CD14-positive monocyte (primary cell): ENCODE results near the gene CLOCK. TPM values are rescaled to one million over a fixed set of nuclear protein-coding genes. Genes with fewer than 3 reads are reported as not detected.
A peak's percentile ranks its signal among the peaks of the same experiment; 100 is the strongest.

Experiments used
- DNase-seq, 3 donors: peaks; one replicate each; pipeline ENCODE4 v3.0.0-alpha.2; 2011 to 2022
- H2AFZ ChIP-seq: 2 replicates; pipeline ENCODE4 v1.6.0; 2012; ENCODE audit warnings: mild to moderate bottlenecking, low read depth, low read length, inconsistent platforms; ENCODE audit not compliant: insufficient read depth, poor library complexity, severe bottlenecking
- H3K27ac ChIP-seq, 2 donors: 1 replicate in 1 of 2; 2 replicates in 1 of 2; pipeline ENCODE4 v1.5.1; 2012 to 2013; ENCODE audit warnings: low read length in 2 of 2, control low read depth in 1 of 2, inconsistent platforms in 1 of 2, low read depth in 1 of 2, mild to moderate bottlenecking in 1 of 2
- H3K27me3 ChIP-seq, 2 donors: one replicate each; pipeline versions ENCODE4 v1.6.0 to v1.6.1; 2011 to 2013; ENCODE audit warnings: low read length in 2 of 2; ENCODE audit not compliant: control insufficient read depth in 2 of 2, insufficient read depth in 2 of 2
- H3K36me3 ChIP-seq, 2 donors: replicated peaks in 1 of 2; 1 replicate in 1 of 2; 2 replicates in 1 of 2; pipeline versions ENCODE4 v1.5.1 to v1.6.1; 2012 to 2013; ENCODE audit warnings: low read length in 2 of 2, control low read depth in 1 of 2, inconsistent platforms in 1 of 2, mild to moderate bottlenecking in 1 of 2; ENCODE audit not compliant: insufficient read depth in 2 of 2, control insufficient read depth in 1 of 2
- H3K4me1 ChIP-seq, 2 donors: 1 replicate in 1 of 2; 2 replicates in 1 of 2; pipeline versions ENCODE4 v1.5.1 to v1.6.1; 2012 to 2013; ENCODE audit warnings: low read length in 2 of 2, control low read depth in 1 of 2, inconsistent platforms in 1 of 2, mild to moderate bottlenecking in 1 of 2, moderate library complexity in 1 of 2; ENCODE audit not compliant: insufficient read depth in 2 of 2, control insufficient read depth in 1 of 2
- H3K4me2 ChIP-seq: replicated peaks from 2 replicates; pipeline ENCODE3; 2012; ENCODE audit warnings: low read length, moderate library complexity, mild to moderate bottlenecking; ENCODE audit not compliant: poor library complexity, severe bottlenecking; ENCODE audit errors: extremely low read depth
- H3K4me3 ChIP-seq, 3 experiments: fragments of 200-600 bp in 1 of 3; sonication (generic) in 1 of 3; replicated peaks in 1 of 3; 1 replicate in 2 of 3; 2 replicates in 1 of 3; pipeline ENCODE4 v1.5.1; 2011 to 2013; ENCODE audit warnings: low read length in 3 of 3, mild to moderate bottlenecking in 3 of 3, control low read depth in 2 of 3, low read depth in 2 of 3, inconsistent platforms in 1 of 3, moderate library complexity in 1 of 3
- H3K79me2 ChIP-seq: 2 replicates; pipeline ENCODE4 v1.6.0; 2012; ENCODE audit warnings: mild to moderate bottlenecking, control low read depth, inconsistent platforms, low read length, moderate library complexity; ENCODE audit not compliant: insufficient read depth
- H3K9ac ChIP-seq: 2 replicates; pipeline ENCODE4 v1.6.0; 2017; ENCODE audit warnings: low read length, mild to moderate bottlenecking; ENCODE audit not compliant: insufficient read depth, poor library complexity, severe bottlenecking
- H3K9me3 ChIP-seq, 2 donors: replicated peaks in 1 of 2; 1 replicate in 1 of 2; 2 replicates in 1 of 2; pipeline versions ENCODE4 v1.5.1 to v1.6.1; 2012 to 2013; ENCODE audit warnings: low read length in 2 of 2, control low read depth in 1 of 2; ENCODE audit not compliant: control insufficient read depth in 1 of 2, insufficient read depth in 1 of 2
- H4K20me1 ChIP-seq: 2 replicates; pipeline ENCODE4 v1.6.0; 2012; ENCODE audit warnings: mild to moderate bottlenecking, low read length, control low read depth, moderate library complexity; ENCODE audit not compliant: insufficient read depth
- H3K27ac Mint-ChIP-seq, 7 donors: one replicate each; pipeline ENCODE4 v1.8.0; 2020; ENCODE audit warnings: mild to moderate bottlenecking in 7 of 7, mixed read lengths in 7 of 7, moderate library complexity in 6 of 7, inconsistent platforms in 2 of 7
- H3K27me3 Mint-ChIP-seq, 3 donors: one replicate each; pipeline ENCODE4 v1.8.0; 2021 to 2022; ENCODE audit warnings: low read depth in 3 of 3, mild to moderate bottlenecking in 3 of 3, mixed read lengths in 3 of 3, moderate library complexity in 3 of 3, inconsistent platforms in 1 of 3
- H3K36me3 Mint-ChIP-seq, 2 donors: one replicate each; pipeline ENCODE4 v1.8.0; 2020; ENCODE audit warnings: mixed read lengths in 2 of 2, inconsistent platforms in 1 of 2, mild to moderate bottlenecking in 1 of 2
- H3K4me1 Mint-ChIP-seq: one replicate; pipeline ENCODE4 v1.8.0; 2020; ENCODE audit warnings: mild to moderate bottlenecking, mixed read lengths
- H3K4me3 Mint-ChIP-seq, 2 donors: one replicate each; pipeline ENCODE4 v1.8.0; 2020; ENCODE audit warnings: mild to moderate bottlenecking in 2 of 2, mixed read lengths in 2 of 2, moderate library complexity in 1 of 2
- H3K9me3 Mint-ChIP-seq, 7 donors: one replicate each; pipeline ENCODE4 v1.8.0; 2020 to 2022; ENCODE audit warnings: mixed read lengths in 7 of 7, mild to moderate bottlenecking in 6 of 7, moderate library complexity in 6 of 7, inconsistent platforms in 2 of 7
- CTCF ChIP-seq: fragments of 200-600 bp; IDR thresholded peaks from one replicate; pipeline ENCODE4 v1.8.0; 2022; ENCODE audit warnings: antibody characterized with exemption, mild to moderate bottlenecking
- WGBS: methylation state at CpG from one replicate; pipeline ENCODE4 v1.1.5; 2013; ENCODE audit warnings: missing lambda C conversion rate; ENCODE audit not compliant: insufficient coverage; 5-methylcytosine and 5-hydroxymethylcytosine counted together
- intact Hi-C, 2 donors: fragments of 100-400 bp; cut with micrococcal nuclease; formaldehyde crosslinking; loops; one replicate each; pipeline versions ENCODE4 v1.15.0 to v1.15.1; 2023
- polyA plus RNA-seq, 3 donors: library from polyadenylated mRNA; depleted of rRNA in 1 of 3; unstranded in 2 of 3; stranded (reverse) in 1 of 3; fragments of 300-500 nt in 2 of 3; fragments of >200 nt in 1 of 3; fragmentation: Illumina TruSeq in 2 of 3; gene quantifications; 1 replicate in 2 of 3; 2 replicates in 1 of 3; pipeline ENCODE4 v1.2.3, GENCODE V29; 2012 to 2021

Gene CLOCK
- polyA plus RNA-seq, 3 donors = 1.9 to 3.7 (median 2.9) TPM

DNA sequence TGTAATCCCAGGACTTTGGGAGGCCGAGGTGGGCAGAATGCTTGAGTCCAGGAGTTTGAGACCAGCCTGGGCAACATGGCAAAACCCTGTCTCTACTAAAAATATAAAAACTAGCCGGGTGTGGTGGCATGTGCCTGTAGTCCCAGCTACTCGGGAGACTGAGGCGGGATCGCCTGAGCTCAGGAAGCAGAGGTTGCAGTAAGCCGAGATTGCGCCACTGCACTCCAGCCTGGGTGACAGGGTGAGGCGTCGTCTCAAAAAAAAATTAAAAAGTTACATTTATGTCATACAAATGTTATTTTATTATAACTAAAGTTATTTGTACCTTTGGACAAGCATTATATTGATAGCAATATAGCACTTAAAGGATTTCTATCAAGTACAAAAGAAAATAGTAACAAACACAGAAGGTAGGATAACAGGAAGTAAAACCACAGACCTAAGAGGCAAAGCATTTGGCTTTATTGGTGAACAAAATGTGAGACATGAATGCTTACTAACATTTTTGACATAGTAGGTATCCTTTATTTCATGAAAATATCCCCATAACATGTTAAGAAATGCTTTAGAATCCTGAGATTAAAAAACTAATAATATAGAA is 99.5 kb downstream of the CLOCK start:
- Mint-ChIP-seq H3K4me1 (peaks cover 6% of the 10 kb centered on the region), H3K27ac (peak overlapping the region in 2 of 7 donors; percentile 66 to 82), H3K36me3 (peaks cover 47% of the 10 kb centered on the region in 2 donors), H3K4me3 (peak overlapping the region in 1 of 2 donors; percentile 37), H3K27me3 (peaks cover 0 to 1% (median 0%) of the 10 kb centered on the region in 3 donors), H3K9me3 (no peaks in the 10 kb centered on the region)
- intact Hi-C loops = no loop called here
- DNase-seq = peak in 2 of 3 donors; percentile 8 to 15
- Histone ChIP-seq H3K9me3 (no peaks in the 10 kb centered on the region), H3K4me1 (peaks cover 2 to 17% of the 10 kb centered on the region in 2 donors), H3K9ac (no peak overlapping the region), H3K27ac (peak overlapping the region in 1 of 2 donors; percentile 35), H4K20me1 (no peaks in the 10 kb centered on the region), H3K27me3 (no peaks in the 10 kb centered on the region), H3K36me3 (peaks cover 31 to 70% of the 10 kb centered on the region in 2 donors), H2AFZ (no peak overlapping the region), H3K4me2 (peak overlapping the region; percentile 14), H3K79me2 (no peaks in the 10 kb centered on the region), H3K4me3 (peak overlapping the region in 2 of 3 experiments; percentile 4 to 19)
- no CpG with 5 or more reads among the region's 9 CpGs for WGBS
- TF ChIP-seq CTCF = no peak

- Histone ChIP-seq H3K4me3 (no peak overlapping the region), H3K27ac (no peak overlapping the region), H3K36me3 (peaks cover 24 to 67% of the 10 kb centered on the region in 2 donors), H3K4me1 (peaks cover 2 to 17% of the 10 kb centered on the region in 2 donors), H3K4me2 (no peak overlapping the region), H3K9me3 (no peaks in the 10 kb centered on the region), H2AFZ (no peak overlapping the region), H4K20me1 (no peaks in the 10 kb centered on the region), H3K79me2 (no peaks in the 10 kb centered on the region), H3K27me3 (no peaks in the 10 kb centered on the region), H3K9ac (no peak overlapping the region)
- no peak overlapping the region for H3K4me3 Mint-ChIP-seq
- H3K27ac Mint-ChIP-seq = no peak overlapping the region
- intact Hi-C loops = no loop called here
- WGBS = no CpG with 5 or more reads among the region's 1 CpG
- no peak for DNase-seq
- peaks cover 6% of the 10 kb centered on the region for H3K4me1 Mint-ChIP-seq
- peaks cover 40 to 41% of the 10 kb centered on the region in 2 donors for H3K36me3 Mint-ChIP-seq
- no peaks in the 10 kb centered on the region for H3K9me3 Mint-ChIP-seq
- TF ChIP-seq CTCF = no peak
- H3K27me3 Mint-ChIP-seq = no peaks in the 10 kb centered on the region
Measured at GRCh38 chr4:55446578-55446922, 100.2 kb downstream of the CLOCK start.
